Measurements from ENCODE around the gene DOK6. TPM values are rescaled to one million over a fixed set of nuclear protein-coding genes. Genes with fewer than 3 reads are reported as not detected.

Gene DOK6
- total RNA-seq, 2 experiments from 2014 or later, result not detected

DNA sequence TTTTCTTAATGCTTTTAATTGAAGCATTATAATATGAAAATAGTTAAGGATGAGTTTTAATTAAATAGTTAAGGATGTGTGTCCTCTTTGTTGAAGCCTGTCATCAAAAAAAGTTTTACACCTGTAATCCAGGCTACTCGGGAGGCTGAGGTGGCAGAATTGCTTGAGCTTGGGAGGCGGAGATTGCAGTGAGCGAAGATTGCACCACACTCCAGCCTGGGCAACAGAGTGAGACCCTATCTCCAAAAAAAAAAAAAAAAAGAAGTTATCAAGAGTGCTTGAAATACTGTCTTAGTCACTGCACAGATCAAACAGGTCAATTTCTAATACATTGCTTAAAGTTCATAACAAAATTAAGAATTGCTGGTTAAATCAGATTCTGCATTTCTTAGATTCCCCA is 353.4 kb downstream of the DOK6 start:
- no peaks in the 10 kb centered on the region for H3K27me3 ChIP-seq (ENCODE audit: control insufficient read depth in 1 of 2, insufficient read depth in 2 of 2, low read length in 2 of 2)
- Mint-ChIP-seq H3K36me3 (ENCODE audit: low read depth) (peaks cover 50% of the 10 kb centered on the region), H3K4me1 (ENCODE audit: low read depth) (peaks cover 45% of the 10 kb centered on the region), H3K27me3 (no peaks in the 10 kb centered on the region), H3K4me3 (no peak overlapping the region), H3K27ac (no peak overlapping the region), H3K9me3 (peaks cover 11% of the 10 kb centered on the region)
- peaks cover 12% of the 10 kb centered on the region for H3K4me1 ChIP-seq (ENCODE audit: insufficient read depth, low read length)
- H3K27ac ChIP-seq (ENCODE audit: low read depth in 1 of 2, low read length in 2 of 2), result no peak overlapping the region
- H3K9me3 ChIP-seq (ENCODE audit: control insufficient read depth in 1 of 2, insufficient read depth in 1 of 2, low read length in 2 of 2), result peaks cover 0 to 11% of the 10 kb centered on the region in 2 experiments
- DNase-seq (no peak), ATAC-seq (ENCODE audit: poor library complexity) (no peak)
- H3K4me3 ChIP-seq (ENCODE audit: low read length), result no peak overlapping the region
- intact Hi-C loops (cut with DNase I, micrococcal nuclease), result no loop called here
- TF ChIP-seq, protein P1, sequence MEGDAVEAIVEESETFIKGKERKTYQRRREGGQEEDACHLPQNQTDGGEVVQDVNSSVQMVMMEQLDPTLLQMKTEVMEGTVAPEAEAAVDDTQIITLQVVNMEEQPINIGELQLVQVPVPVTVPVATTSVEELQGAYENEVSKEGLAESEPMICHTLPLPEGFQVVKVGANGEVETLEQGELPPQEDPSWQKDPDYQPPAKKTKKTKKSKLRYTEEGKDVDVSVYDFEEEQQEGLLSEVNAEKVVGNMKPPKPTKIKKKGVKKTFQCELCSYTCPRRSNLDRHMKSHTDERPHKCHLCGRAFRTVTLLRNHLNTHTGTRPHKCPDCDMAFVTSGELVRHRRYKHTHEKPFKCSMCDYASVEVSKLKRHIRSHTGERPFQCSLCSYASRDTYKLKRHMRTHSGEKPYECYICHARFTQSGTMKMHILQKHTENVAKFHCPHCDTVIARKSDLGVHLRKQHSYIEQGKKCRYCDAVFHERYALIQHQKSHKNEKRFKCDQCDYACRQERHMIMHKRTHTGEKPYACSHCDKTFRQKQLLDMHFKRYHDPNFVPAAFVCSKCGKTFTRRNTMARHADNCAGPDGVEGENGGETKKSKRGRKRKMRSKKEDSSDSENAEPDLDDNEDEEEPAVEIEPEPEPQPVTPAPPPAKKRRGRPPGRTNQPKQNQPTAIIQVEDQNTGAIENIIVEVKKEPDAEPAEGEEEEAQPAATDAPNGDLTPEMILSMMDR (IDR thresholded peaks at IDR 0.05), result no peak
- H3K36me3 ChIP-seq (ENCODE audit: insufficient read depth, low read length), result peaks cover 4% of the 10 kb centered on the region
- ChIA-PET CTCF (no interaction called here), POLR2A (no interaction called here)

DNA sequence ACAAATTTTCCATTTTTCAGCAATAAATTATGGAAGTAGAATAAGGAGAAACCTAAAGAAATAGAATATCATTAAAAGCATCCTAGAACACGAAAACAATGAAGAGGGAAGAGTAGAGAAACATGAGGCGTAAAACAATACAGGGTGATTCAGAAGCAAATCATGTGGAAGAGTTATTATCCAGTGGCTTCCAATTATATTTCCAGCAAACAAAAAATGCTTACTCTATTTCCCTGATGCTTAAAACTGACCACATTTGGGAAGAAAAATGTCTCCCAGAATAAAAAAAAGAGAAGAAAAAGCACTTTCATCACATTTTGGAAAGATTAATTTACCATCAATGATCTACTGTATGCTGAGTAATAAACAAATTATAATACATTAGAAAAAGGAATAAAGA is 354.4 kb downstream of the DOK6 start:
- no peak overlapping the region for H3K27ac ChIP-seq (ENCODE audit: low read depth in 1 of 2, low read length in 2 of 2)
- peak overlapping the region; percentile 66 for H3K27ac Mint-ChIP-seq
- H3K4me3 Mint-ChIP-seq, result no peak overlapping the region
- TF ChIP-seq, protein P1 (IDR thresholded peaks at IDR 0.05), result no peak
- peaks cover 0 to 7% of the 10 kb centered on the region in 2 experiments for H3K9me3 ChIP-seq (ENCODE audit: control insufficient read depth in 1 of 2, insufficient read depth in 1 of 2, low read length in 2 of 2)
- peaks cover 4% of the 10 kb centered on the region for H3K36me3 ChIP-seq (ENCODE audit: insufficient read depth, low read length)
- peaks cover 48% of the 10 kb centered on the region for H3K36me3 Mint-ChIP-seq (ENCODE audit: low read depth)
- intact Hi-C loops (cut with DNase I, micrococcal nuclease), result no loop called here
- CTCF ChIA-PET, result no interaction called here
- no peaks in the 10 kb centered on the region for H3K27me3 ChIP-seq (ENCODE audit: control insufficient read depth in 1 of 2, insufficient read depth in 2 of 2, low read length in 2 of 2)
- no peak for DNase-seq
- POLR2A ChIA-PET, result no interaction called here
- no peaks in the 10 kb centered on the region for H3K27me3 Mint-ChIP-seq
- H3K4me1 Mint-ChIP-seq (ENCODE audit: low read depth), result peaks cover 45% of the 10 kb centered on the region
- peaks cover 11% of the 10 kb centered on the region for H3K9me3 Mint-ChIP-seq
- H3K4me3 ChIP-seq (ENCODE audit: low read length), result no peak overlapping the region
- no peak for ATAC-seq (ENCODE audit: poor library complexity)
- H3K4me1 ChIP-seq (ENCODE audit: insufficient read depth, low read length), result peaks cover 12% of the 10 kb centered on the region

DNA sequence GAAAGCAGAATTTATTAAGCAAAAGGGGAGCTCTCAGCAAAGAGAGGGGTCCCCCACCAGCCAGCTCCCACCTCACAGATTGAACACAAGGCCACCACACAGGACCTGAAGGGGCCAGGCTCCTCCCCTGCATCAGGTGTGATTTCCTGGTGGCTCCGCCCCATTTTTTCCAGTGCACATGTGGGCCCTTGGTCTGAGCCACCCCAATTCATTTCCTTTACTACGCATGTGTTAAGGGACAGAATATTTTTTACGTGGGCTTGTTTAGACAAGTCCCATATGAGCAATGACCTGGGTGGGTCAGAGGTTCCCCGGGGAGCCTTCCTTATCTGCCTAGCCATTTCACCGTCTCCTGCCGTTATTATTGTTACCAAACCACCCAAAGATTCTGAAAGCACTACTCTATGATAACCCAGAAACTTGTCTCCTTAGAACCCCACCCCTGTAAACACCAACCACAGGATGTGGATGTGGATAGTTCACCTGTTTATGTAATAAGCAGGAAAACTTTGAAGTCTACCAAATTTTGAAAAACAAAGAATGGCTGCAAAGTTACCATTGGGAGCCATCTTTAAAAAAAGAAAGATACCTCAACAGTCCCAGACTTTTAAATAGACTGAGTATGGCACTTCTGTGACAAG is 355.3 kb downstream of the DOK6 start:
- no peaks in the 10 kb centered on the region for H3K27me3 ChIP-seq (ENCODE audit: control insufficient read depth in 1 of 2, insufficient read depth in 2 of 2, low read length in 2 of 2)
- peaks cover 0 to 7% of the 10 kb centered on the region in 2 experiments for H3K9me3 ChIP-seq (ENCODE audit: control insufficient read depth in 1 of 2, insufficient read depth in 1 of 2, low read length in 2 of 2)
- H3K27ac ChIP-seq (ENCODE audit: low read depth in 1 of 2, low read length in 2 of 2), result peak overlapping the region in 1 of 2 donors; percentile 3
- H3K4me3 ChIP-seq (ENCODE audit: low read length), result no peak overlapping the region
- peaks cover 45% of the 10 kb centered on the region for H3K4me1 Mint-ChIP-seq (ENCODE audit: low read depth)
- DNase-seq, result peak in 3 of 14 experiments; percentile 3 to 70 (median 13)
- ChIA-PET CTCF (no interaction called here), POLR2A (no interaction called here)
- H3K36me3 Mint-ChIP-seq (ENCODE audit: low read depth), result peaks cover 42% of the 10 kb centered on the region
- peak; percentile 64 for ATAC-seq (ENCODE audit: poor library complexity)
- peaks cover 12% of the 10 kb centered on the region for H3K4me1 ChIP-seq (ENCODE audit: insufficient read depth, low read length)
- peak overlapping the region; percentile 66 for H3K27ac Mint-ChIP-seq
- no peaks in the 10 kb centered on the region for H3K27me3 Mint-ChIP-seq
- intact Hi-C loops (cut with DNase I, micrococcal nuclease), result no loop called here
- H3K36me3 ChIP-seq (ENCODE audit: insufficient read depth, low read length), result no peaks in the 10 kb centered on the region
- TF ChIP-seq, protein P1 (IDR thresholded peaks at IDR 0.05), result no peak
- H3K9me3 Mint-ChIP-seq, result peaks cover 11% of the 10 kb centered on the region
- H3K4me3 Mint-ChIP-seq, result peak overlapping the region; percentile 14

Data from CD4-positive, alpha-beta T cell (primary cell).